ENCODE data around the gene FMN2. TPM values are rescaled to one million over a fixed set of nuclear protein-coding genes. Genes with fewer than 3 reads are reported as not detected.

Gene FMN2
- total RNA-seq, 1 experiment from 2014 or later, result not detected

GRCh38 chr1:240122639-240123613 lies 31.2 kb downstream of the FMN2 start:
- H3K4me3 ChIP-seq, result no peak overlapping the region
- H3F3A ChIP-seq (ENCODE audit: insufficient read depth, low read depth), result no peaks in the 10 kb centered on the region
- no TSS peak for BruUV-seq (replicated peaks)
- TF ChIP-seq EZH2 (IDR thresholded peaks at IDR 0.05; ENCODE audit: low read depth) (no peak), CTCF (conservative IDR thresholded peaks at IDR 0.05) (no peak)
- intact Hi-C loops (cut with micrococcal nuclease; ENCODE audit: unreplicated experiment), result no loop called here
- no peak overlapping the region for H3K27ac ChIP-seq
- no peaks in the 10 kb centered on the region for H3K36me3 ChIP-seq (ENCODE audit: low read depth)
- ChIA-PET CTCF (no interaction called here), POLR2A (ENCODE audit: unreplicated experiment) (no interaction called here)
- DNase-seq, result peak in 1 of 2 experiments; percentile 42
- H3K4me1 ChIP-seq (replicated peaks; ENCODE audit: insufficient read depth), result no peaks in the 10 kb centered on the region
- no peak overlapping the region for H2AFZ ChIP-seq
- H4K20me1 ChIP-seq (ENCODE audit: insufficient read depth), result no peaks in the 10 kb centered on the region
- H3K9me3 ChIP-seq (ENCODE audit: insufficient read depth, low read depth), result no peaks in the 10 kb centered on the region
- H3K4me2 ChIP-seq, result no peak overlapping the region
- peaks cover 48% of the 10 kb centered on the region for H3K27me3 ChIP-seq (ENCODE audit: insufficient read depth, low read depth)
- no peaks in the 10 kb centered on the region for H3K79me2 ChIP-seq (ENCODE audit: low read depth)
- H3K9me2 ChIP-seq (ENCODE audit: insufficient read depth), result no peaks in the 10 kb centered on the region

DNA sequence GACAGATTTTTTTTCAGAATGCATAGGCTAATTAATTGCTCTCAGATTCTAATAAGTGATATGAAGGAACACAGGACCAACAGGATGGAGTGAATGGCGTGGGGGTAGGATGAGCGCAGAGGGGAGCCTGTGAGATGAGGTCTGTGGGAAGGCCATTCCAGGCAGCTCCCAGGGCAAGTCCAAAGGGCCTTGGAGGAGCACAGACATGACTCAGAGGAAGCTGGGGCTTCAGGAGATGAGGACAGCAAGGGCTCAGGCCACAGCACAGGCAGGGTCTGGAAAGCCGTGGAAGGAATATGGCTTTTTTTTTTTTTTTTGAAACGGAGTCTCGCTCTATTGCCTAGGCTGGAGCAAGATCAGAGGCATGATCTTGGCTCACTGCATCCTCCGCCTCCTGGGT lies 35.1 kb downstream of the FMN2 start:
- H3K27ac ChIP-seq, result no peak overlapping the region
- CTCF ChIA-PET, result no interaction called here
- H3K4me3 ChIP-seq, result no peak overlapping the region
- BruUV-seq (replicated peaks), result no TSS peak
- H4K20me1 ChIP-seq (ENCODE audit: insufficient read depth), result no peaks in the 10 kb centered on the region
- TF ChIP-seq EZH2 (IDR thresholded peaks at IDR 0.05; ENCODE audit: low read depth) (no peak), CTCF (conservative IDR thresholded peaks at IDR 0.05) (no peak)
- H3K79me2 ChIP-seq (ENCODE audit: low read depth), result no peaks in the 10 kb centered on the region
- peaks cover 48% of the 10 kb centered on the region for H3K27me3 ChIP-seq (ENCODE audit: insufficient read depth, low read depth)
- no peaks in the 10 kb centered on the region for H3K36me3 ChIP-seq (ENCODE audit: low read depth)
- no peak overlapping the region for H3K4me2 ChIP-seq
- intact Hi-C loops (cut with micrococcal nuclease; ENCODE audit: unreplicated experiment), result no loop called here
- H2AFZ ChIP-seq, result no peak overlapping the region
- H3K9me3 ChIP-seq (ENCODE audit: insufficient read depth, low read depth), result no peaks in the 10 kb centered on the region
- no peaks in the 10 kb centered on the region for H3K9me2 ChIP-seq (ENCODE audit: insufficient read depth)
- no peak for DNase-seq
- POLR2A ChIA-PET (ENCODE audit: unreplicated experiment), result no interaction called here
- no peaks in the 10 kb centered on the region for H3K4me1 ChIP-seq (replicated peaks; ENCODE audit: insufficient read depth)
- no peaks in the 10 kb centered on the region for H3F3A ChIP-seq (ENCODE audit: insufficient read depth, low read depth)

DNA sequence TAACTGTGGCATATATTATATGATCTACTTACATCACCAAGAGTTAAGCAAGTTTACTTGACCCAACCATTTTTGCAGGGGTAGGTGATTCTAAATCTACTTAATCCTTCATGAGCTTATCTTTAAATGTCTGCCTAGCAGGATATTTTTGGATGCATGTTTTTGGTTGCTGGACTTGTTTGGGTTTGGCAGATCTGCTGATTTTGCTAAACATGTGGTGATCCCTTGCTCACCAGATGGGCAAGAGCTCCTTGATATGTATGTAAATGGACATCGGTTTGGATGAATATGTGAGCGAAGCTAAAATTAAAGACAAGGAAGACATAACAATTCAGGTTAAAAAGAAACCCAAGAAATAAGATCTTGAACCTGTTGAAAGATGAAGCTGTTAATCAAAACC lies 36.7 kb downstream of the FMN2 start:
- TF ChIP-seq CTCF (conservative IDR thresholded peaks at IDR 0.05), result no peak
- no peak for TF ChIP-seq EZH2 (IDR thresholded peaks at IDR 0.05; ENCODE audit: low read depth)
- Histone ChIP-seq H3K9me2 (ENCODE audit: insufficient read depth) (no peaks in the 10 kb centered on the region), H4K20me1 (ENCODE audit: insufficient read depth) (no peaks in the 10 kb centered on the region), H3K9me3 (ENCODE audit: insufficient read depth, low read depth) (no peaks in the 10 kb centered on the region), H3K27ac (no peak overlapping the region), H3K4me3 (no peak overlapping the region), H2AFZ (no peak overlapping the region), H3F3A (ENCODE audit: insufficient read depth, low read depth) (no peaks in the 10 kb centered on the region), H3K36me3 (ENCODE audit: low read depth) (no peaks in the 10 kb centered on the region), H3K79me2 (ENCODE audit: low read depth) (no peaks in the 10 kb centered on the region), H3K4me2 (no peak overlapping the region), H3K4me1 (replicated peaks; ENCODE audit: insufficient read depth) (no peaks in the 10 kb centered on the region), H3K27me3 (ENCODE audit: insufficient read depth, low read depth) (peaks cover 48% of the 10 kb centered on the region)
- CTCF ChIA-PET, result no interaction called here
- POLR2A ChIA-PET (ENCODE audit: unreplicated experiment), result no interaction called here
- intact Hi-C loops (cut with micrococcal nuclease; ENCODE audit: unreplicated experiment), result no loop called here
- no TSS peak for BruUV-seq (replicated peaks)
- DNase-seq, result no peak
